ENCODE data around the gene RALGPS1. TPM values are rescaled to one million over a fixed set of nuclear protein-coding genes. Genes with fewer than 3 reads are reported as not detected.

The RALGPS1 gene
- total and polyA plus RNA-seq, 5 donors from 2014 or later, result 1.8 to 10.3 (median 3.3) TPM

- Histone ChIP-seq H3K36me3 (ENCODE audit: control insufficient read depth, insufficient read depth, low read length) (no peaks in the 10 kb centered on the region), H3K4me3 (ENCODE audit: low read depth, low read length) (no peak overlapping the region), H3K4me1 (ENCODE audit: control insufficient read depth, insufficient read depth, low read length, poor library complexity, severe bottlenecking) (no peaks in the 10 kb centered on the region), H3K9me3 (ENCODE audit: control insufficient read depth in 2 of 2, low read length in 2 of 2) (no peaks in the 10 kb centered on the region), H3K27ac (ENCODE audit: insufficient read depth, low read length, poor library complexity, severe bottlenecking) (no peak overlapping the region), H3K27me3 (ENCODE audit: control insufficient read depth, insufficient read depth, low read length) (no peaks in the 10 kb centered on the region)
- no peaks in the 10 kb centered on the region for H3K9me3 Mint-ChIP-seq
- DNase-seq (no peak), ATAC-seq (ENCODE audit: low read depth in 2 of 2) (no peak)
- peaks cover 0 to 2% (median 0%) of the 10 kb centered on the region in 4 donors for H3K4me1 Mint-ChIP-seq
- no peak overlapping the region for H3K4me3 Mint-ChIP-seq
- no peaks in the 10 kb centered on the region for H3K27me3 Mint-ChIP-seq
- H3K27ac Mint-ChIP-seq, result peak overlapping the region in 1 of 3 donors; percentile 38
- H3K36me3 Mint-ChIP-seq, result peaks cover 12% of the 10 kb centered on the region
Observed at GRCh38 chr9:127059030-127059429, 144.4 kb downstream of the RALGPS1 start.

GRCh38 chr9:127059765-127060361, 145.3 kb downstream of the RALGPS1 start:
- H3K4me3 ChIP-seq (ENCODE audit: low read depth, low read length), result no peak overlapping the region
- no peak overlapping the region for H3K27ac ChIP-seq (ENCODE audit: insufficient read depth, low read length, poor library complexity, severe bottlenecking)
- no peaks in the 10 kb centered on the region for H3K27me3 Mint-ChIP-seq
- H3K9me3 ChIP-seq (ENCODE audit: control insufficient read depth in 2 of 2, low read length in 2 of 2), result no peaks in the 10 kb centered on the region
- no peak for ATAC-seq (ENCODE audit: low read depth in 2 of 2)
- no peak overlapping the region for H3K4me3 Mint-ChIP-seq
- H3K4me1 Mint-ChIP-seq, result peaks cover 0 to 2% (median 0%) of the 10 kb centered on the region in 4 donors
- H3K4me1 ChIP-seq (ENCODE audit: control insufficient read depth, insufficient read depth, low read length, poor library complexity, severe bottlenecking), result no peaks in the 10 kb centered on the region
- no peak overlapping the region for H3K27ac Mint-ChIP-seq
- no peaks in the 10 kb centered on the region for H3K27me3 ChIP-seq (ENCODE audit: control insufficient read depth, insufficient read depth, low read length)
- DNase-seq, result no peak
- no peaks in the 10 kb centered on the region for H3K36me3 ChIP-seq (ENCODE audit: control insufficient read depth, insufficient read depth, low read length)
- peaks cover 12% of the 10 kb centered on the region for H3K36me3 Mint-ChIP-seq
- no peaks in the 10 kb centered on the region for H3K9me3 Mint-ChIP-seq

GRCh38 chr9:127061411-127061810, 146.8 kb downstream of the RALGPS1 start:
- no peaks in the 10 kb centered on the region for H3K36me3 ChIP-seq (ENCODE audit: control insufficient read depth, insufficient read depth, low read length)
- Mint-ChIP-seq H3K27me3 (no peaks in the 10 kb centered on the region), H3K4me3 (no peak overlapping the region), H3K36me3 (peaks cover 18% of the 10 kb centered on the region), H3K27ac (peak overlapping the region in 1 of 3 donors; percentile 85), H3K4me1 (peaks cover 0 to 2% (median 0%) of the 10 kb centered on the region in 4 donors), H3K9me3 (no peaks in the 10 kb centered on the region)
- no peak overlapping the region for H3K4me3 ChIP-seq (ENCODE audit: low read depth, low read length)
- no peaks in the 10 kb centered on the region for H3K9me3 ChIP-seq (ENCODE audit: control insufficient read depth in 2 of 2, low read length in 2 of 2)
- H3K27ac ChIP-seq (ENCODE audit: insufficient read depth, low read length, poor library complexity, severe bottlenecking), result no peak overlapping the region
- DNase-seq (no peak), ATAC-seq (ENCODE audit: low read depth in 2 of 2) (no peak)
- no peaks in the 10 kb centered on the region for H3K4me1 ChIP-seq (ENCODE audit: control insufficient read depth, insufficient read depth, low read length, poor library complexity, severe bottlenecking)
- no peaks in the 10 kb centered on the region for H3K27me3 ChIP-seq (ENCODE audit: control insufficient read depth, insufficient read depth, low read length)

GRCh38 chr9:127064335-127064734, 149.8 kb downstream of the RALGPS1 start:
- Histone ChIP-seq H3K27me3 (ENCODE audit: control insufficient read depth, insufficient read depth, low read length) (no peaks in the 10 kb centered on the region), H3K4me3 (ENCODE audit: low read depth, low read length) (no peak overlapping the region), H3K9me3 (ENCODE audit: control insufficient read depth in 2 of 2, low read length in 2 of 2) (no peaks in the 10 kb centered on the region), H3K36me3 (ENCODE audit: control insufficient read depth, insufficient read depth, low read length) (no peaks in the 10 kb centered on the region), H3K27ac (ENCODE audit: insufficient read depth, low read length, poor library complexity, severe bottlenecking) (no peak overlapping the region), H3K4me1 (ENCODE audit: control insufficient read depth, insufficient read depth, low read length, poor library complexity, severe bottlenecking) (no peaks in the 10 kb centered on the region)
- no peak overlapping the region for H3K4me3 Mint-ChIP-seq
- H3K9me3 Mint-ChIP-seq, result peaks cover 0 to 1% (median 0%) of the 10 kb centered on the region in 7 donors
- H3K27me3 Mint-ChIP-seq, result no peaks in the 10 kb centered on the region
- peaks cover 0 to 5% (median 0%) of the 10 kb centered on the region in 4 donors for H3K4me1 Mint-ChIP-seq
- peak overlapping the region in 1 of 3 donors; percentile 47 for H3K27ac Mint-ChIP-seq
- no peak for ATAC-seq (ENCODE audit: low read depth in 2 of 2)
- no peak for DNase-seq
- peaks cover 12% of the 10 kb centered on the region for H3K36me3 Mint-ChIP-seq

GRCh38 chr9:127065592-127065991, 151.0 kb downstream of the RALGPS1 start:
- Histone ChIP-seq H3K36me3 (ENCODE audit: control insufficient read depth, insufficient read depth, low read length) (no peaks in the 10 kb centered on the region), H3K4me3 (ENCODE audit: low read depth, low read length) (no peak overlapping the region), H3K9me3 (ENCODE audit: control insufficient read depth in 2 of 2, low read length in 2 of 2) (no peaks in the 10 kb centered on the region), H3K27ac (ENCODE audit: insufficient read depth, low read length, poor library complexity, severe bottlenecking) (no peak overlapping the region), H3K27me3 (ENCODE audit: control insufficient read depth, insufficient read depth, low read length) (no peaks in the 10 kb centered on the region), H3K4me1 (ENCODE audit: control insufficient read depth, insufficient read depth, low read length, poor library complexity, severe bottlenecking) (no peaks in the 10 kb centered on the region)
- Mint-ChIP-seq H3K36me3 (peaks cover 12% of the 10 kb centered on the region), H3K9me3 (peaks cover 0 to 1% (median 0%) of the 10 kb centered on the region in 7 donors), H3K27ac (peak overlapping the region in 1 of 3 donors; percentile 52), H3K27me3 (no peaks in the 10 kb centered on the region), H3K4me1 (peaks cover 0 to 5% (median 0%) of the 10 kb centered on the region in 4 donors), H3K4me3 (no peak overlapping the region)
- DNase-seq (no peak), ATAC-seq (ENCODE audit: low read depth in 2 of 2) (no peak)

- Mint-ChIP-seq H3K4me3 (no peak overlapping the region), H3K27ac (no peak overlapping the region), H3K9me3 (peaks cover 0 to 3% (median 1%) of the 10 kb centered on the region in 7 donors), H3K27me3 (no peaks in the 10 kb centered on the region), H3K36me3 (peaks cover 14% of the 10 kb centered on the region), H3K4me1 (peaks cover 0 to 5% (median 0%) of the 10 kb centered on the region in 4 donors)
- Histone ChIP-seq H3K36me3 (ENCODE audit: control insufficient read depth, insufficient read depth, low read length) (no peaks in the 10 kb centered on the region), H3K27me3 (ENCODE audit: control insufficient read depth, insufficient read depth, low read length) (no peaks in the 10 kb centered on the region), H3K4me3 (ENCODE audit: low read depth, low read length) (no peak overlapping the region), H3K4me1 (ENCODE audit: control insufficient read depth, insufficient read depth, low read length, poor library complexity, severe bottlenecking) (no peaks in the 10 kb centered on the region), H3K9me3 (ENCODE audit: control insufficient read depth in 2 of 2, low read length in 2 of 2) (peaks cover 0 to under 1% of the 10 kb centered on the region in 2 experiments), H3K27ac (ENCODE audit: insufficient read depth, low read length, poor library complexity, severe bottlenecking) (no peak overlapping the region)
- DNase-seq (no peak), ATAC-seq (ENCODE audit: low read depth in 2 of 2) (no peak)
Observed at GRCh38 chr9:127066060-127066850, 151.7 kb downstream of the RALGPS1 start.

- H3K9me3 Mint-ChIP-seq, result peaks cover 0 to 6% (median 2%) of the 10 kb centered on the region in 7 donors
- H3K4me3 Mint-ChIP-seq, result no peak overlapping the region
Observed at GRCh38 chr9:127066851-127067136, 152.2 kb downstream of the RALGPS1 start.

More at GRCh38 chr9:127066851-127067136, 152.2 kb downstream of the RALGPS1 start:
- DNase-seq, result no peak
- Histone ChIP-seq H3K27ac (ENCODE audit: insufficient read depth, low read length, poor library complexity, severe bottlenecking) (no peak overlapping the region), H3K9me3 (ENCODE audit: control insufficient read depth in 2 of 2, low read length in 2 of 2) (peaks cover 3 to 4% of the 10 kb centered on the region in 2 experiments), H3K4me1 (ENCODE audit: control insufficient read depth, insufficient read depth, low read length, poor library complexity, severe bottlenecking) (no peaks in the 10 kb centered on the region), H3K27me3 (ENCODE audit: control insufficient read depth, insufficient read depth, low read length) (no peaks in the 10 kb centered on the region), H3K4me3 (ENCODE audit: low read depth, low read length) (no peak overlapping the region), H3K36me3 (ENCODE audit: control insufficient read depth, insufficient read depth, low read length) (no peaks in the 10 kb centered on the region)
- peaks cover 0 to 5% (median 0%) of the 10 kb centered on the region in 4 donors for H3K4me1 Mint-ChIP-seq
- no peaks in the 10 kb centered on the region for H3K27me3 Mint-ChIP-seq
- H3K27ac Mint-ChIP-seq, result no peak overlapping the region
- no peak for ATAC-seq (ENCODE audit: low read depth in 2 of 2)
- peaks cover 14% of the 10 kb centered on the region for H3K36me3 Mint-ChIP-seq

All from CD4-positive, CD25-positive, alpha-beta regulatory T cell (primary cell).